Body of pancreas (tissue), 4 donors: ENCODE results near the gene FUT3.

Experiments
- CTCF ChIP-seq, 7 experiments: fragments of 450-650 bp in 4 of 7; fragments of 200-600 bp in 3 of 7; sonication (generic) in 3 of 7; IDR thresholded peaks; one replicate each; pipeline ENCODE4 v1.5.1; 2016 to 2019; ENCODE audit warnings: antibody characterized with exemption in 7 of 7
- POLR2A ChIP-seq, 3 donors: fragments of 450-650 bp; IDR thresholded peaks; one replicate each; pipeline ENCODE4 v1.6.1; 2016; ENCODE audit warnings: antibody characterized with exemption in 3 of 3, mild to moderate bottlenecking in 2 of 3

GRCh38 chr19:5863030-5863665, 11.9 kb upstream of the FUT3 start:
- TF ChIP-seq CTCF (IDR thresholded peaks at IDR 0.05) (no peak), POLR2A (IDR thresholded peaks at IDR 0.05) (no peak)
